Activated T-helper 1 cell treated with Interleukin-2 at 50 U/mL for 16 hours (primary cell): ENCODE measurements around the gene CYB5A.
"Not testable (repeated sequence)": the region's sequence is repeated elsewhere in the genome, so short reads cannot be mapped to it uniquely, and the experiment has no call there.

Experiments used
- DNase-seq: peaks from one replicate; pipeline ENCODE4 v3.0.0-alpha.2; 2020; ENCODE audit warnings: low read depth

The CYB5A gene

GRCh38 chr18:74291771-74292540 lies at the start of gene CYB5A:
TSS of gene CYB5A (minus strand) at chr18:74291963. CDS start at chr18:74291875, 88 bp downstream.
- DNase-seq, result peak; percentile 97

- no peak for DNase-seq
These were observed 46.1 kb upstream of the CYB5A start for GRCh38 chr18:74337912-74338309.

GRCh38 chr18:74337155-74337911 lies 45.6 kb upstream of the CYB5A start:
- no peak for DNase-seq

- no peak for DNase-seq
These were observed 44.9 kb upstream of the CYB5A start for GRCh38 chr18:74336656-74337055.

- DNase-seq, result no peak
These were observed 42.6 kb upstream of the CYB5A start for GRCh38 chr18:74334242-74334893.

- no peak for DNase-seq
These were observed 41.3 kb upstream of the CYB5A start for GRCh38 chr18:74333091-74333490.

GRCh38 chr18:74331404-74331803 lies 39.6 kb upstream of the CYB5A start:
- DNase-seq, result no peak

GRCh38 chr18:74329688-74330205 lies 38.0 kb upstream of the CYB5A start:
- no peak for DNase-seq

- no peak for DNase-seq
These were observed 36.4 kb upstream of the CYB5A start for GRCh38 chr18:74328206-74328605.

GRCh38 chr18:74326791-74327190 lies 35.0 kb upstream of the CYB5A start:
- not testable (repeated sequence) for DNase-seq

- no peak for DNase-seq
These were observed 34.5 kb upstream of the CYB5A start for GRCh38 chr18:74326231-74326630.

- DNase-seq, result no peak
These were observed 24.8 kb upstream of the CYB5A start for GRCh38 chr18:74316257-74317170.

- no peak for DNase-seq
These were observed 23.9 kb upstream of the CYB5A start, which contains the start of gene C18orf63 for GRCh38 chr18:74315464-74316256. TSS of gene C18orf63 (plus strand) at chr18:74315839. CDS start at chr18:74317866, 2,027 bp downstream.

GRCh38 chr18:74314759-74315463 lies 23.1 kb upstream of the CYB5A start:
- DNase-seq, result no peak

- DNase-seq, result no peak
These were observed 19.2 kb upstream of the CYB5A start for GRCh38 chr18:74311000-74311399.

GRCh38 chr18:74310411-74310810 lies 18.6 kb upstream of the CYB5A start:
- DNase-seq, result no peak

- no peak for DNase-seq
These were observed 12.2 kb upstream of the CYB5A start for GRCh38 chr18:74303936-74304335.

- DNase-seq, result no peak
These were observed 11.5 kb upstream of the CYB5A start for GRCh38 chr18:74303306-74303705.

- no peak for DNase-seq
These were observed 8.0 kb upstream of the CYB5A start for GRCh38 chr18:74299746-74300145.

GRCh38 chr18:74299162-74299561 lies 7.4 kb upstream of the CYB5A start:
- no peak for DNase-seq
